Measurements from ENCODE around the gene PLEKHA7.
"Not testable (repeated sequence)": the region's sequence is repeated elsewhere in the genome, so short reads cannot be mapped to it uniquely, and the experiment has no call there.

PLEKHA7 gene

GRCh38 chr11:17012179-17012578, 2.0 kb downstream of the PLEKHA7 start:
- DNase-seq (ENCODE audit: low read depth in 2 of 3, low spot score in 1 of 3) = no peak

DNA sequence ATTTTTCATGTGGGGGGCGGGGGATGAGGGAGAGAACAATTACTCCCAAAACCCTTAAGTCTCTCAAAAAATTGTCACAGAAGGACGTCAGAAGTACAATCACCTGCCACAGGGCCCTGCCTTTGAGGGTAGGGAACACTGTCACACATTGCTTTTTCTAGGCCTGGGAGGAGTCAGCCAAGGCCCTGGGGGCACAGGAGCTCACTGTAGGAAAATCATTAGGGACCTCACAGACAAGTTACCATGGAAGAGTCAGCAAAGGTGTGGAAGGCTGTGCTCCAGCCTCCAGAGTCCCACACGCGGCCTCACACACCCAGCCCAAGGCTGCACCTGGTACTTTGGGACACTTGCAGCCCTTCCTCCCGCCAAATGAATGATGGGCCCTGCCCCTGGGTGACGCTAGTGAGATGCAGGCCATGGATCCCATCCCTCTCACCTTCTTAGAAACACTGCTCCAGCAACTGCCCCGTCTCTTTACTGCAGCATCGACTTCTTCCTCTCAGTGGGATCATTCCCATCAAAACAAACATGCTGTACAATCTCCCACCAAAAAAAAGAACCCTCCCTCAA, 3.3 kb downstream of the PLEKHA7 start:
- DNase-seq (ENCODE audit: low read depth in 2 of 3, low spot score in 1 of 3) = no peak

- no peak for DNase-seq (ENCODE audit: low read depth in 2 of 3, low spot score in 1 of 3)
Observed at GRCh38 chr11:17008099-17008498, 6.1 kb downstream of the PLEKHA7 start.

GRCh38 chr11:17005646-17006045, 8.6 kb downstream of the PLEKHA7 start:
- DNase-seq (ENCODE audit: low read depth in 2 of 3, low spot score in 1 of 3) = no peak

GRCh38 chr11:17004486-17005148, 9.6 kb downstream of the PLEKHA7 start:
- DNase-seq (ENCODE audit: low read depth in 2 of 3, low spot score in 1 of 3) = no peak

- DNase-seq (ENCODE audit: low read depth in 2 of 3, low spot score in 1 of 3) = no peak
Observed at GRCh38 chr11:17003426-17003825, 10.8 kb downstream of the PLEKHA7 start.

DNA sequence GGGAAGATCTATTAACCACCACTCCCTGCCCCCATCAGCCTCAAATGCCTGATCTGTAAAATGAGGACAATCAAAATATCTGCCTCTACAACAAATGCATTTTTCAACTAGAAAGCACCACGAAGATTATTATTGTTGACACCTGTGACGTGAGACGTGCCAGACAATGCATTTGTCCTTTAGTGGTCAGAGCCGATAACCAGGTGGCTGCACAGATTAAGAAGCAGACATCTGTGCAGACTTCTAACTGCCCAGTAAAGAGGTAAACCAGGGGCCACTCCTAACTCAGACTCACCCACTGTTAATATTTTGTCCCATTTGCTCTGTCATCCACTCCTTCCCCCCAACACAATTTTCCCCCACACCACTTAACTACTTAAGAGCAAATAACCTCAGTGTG, 11.7 kb downstream of the PLEKHA7 start:
- DNase-seq (ENCODE audit: low read depth in 2 of 3, low spot score in 1 of 3) = no peak

GRCh38 chr11:17001806-17002205, 12.4 kb downstream of the PLEKHA7 start:
- DNase-seq (ENCODE audit: low read depth in 2 of 3, low spot score in 1 of 3) = no peak

- no peak for DNase-seq (ENCODE audit: low read depth in 2 of 3, low spot score in 1 of 3)
Observed at GRCh38 chr11:17000987-17001386, 13.2 kb downstream of the PLEKHA7 start.

DNA sequence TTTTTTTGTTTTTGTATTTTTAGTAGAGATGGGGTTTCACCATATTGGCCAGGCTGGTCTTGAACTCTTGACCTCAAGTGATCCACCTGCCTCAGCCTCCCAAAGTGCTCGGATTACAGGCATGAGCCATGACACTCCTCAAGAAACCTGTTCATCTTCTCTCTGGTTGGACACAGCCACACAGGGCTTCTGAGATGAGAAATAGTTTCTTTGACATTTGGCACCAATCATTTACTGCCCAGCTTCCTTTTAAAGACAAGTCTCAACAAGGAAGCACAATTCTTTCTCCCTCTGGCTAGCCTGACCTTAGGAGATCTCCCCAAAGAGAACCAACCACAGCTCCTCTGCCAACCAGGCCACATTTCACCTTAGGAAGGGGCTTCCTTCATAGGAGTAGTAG, 14.0 kb downstream of the PLEKHA7 start:
- not testable (repeated sequence) for DNase-seq (ENCODE audit: low read depth in 2 of 3, low spot score in 1 of 3)

DNA sequence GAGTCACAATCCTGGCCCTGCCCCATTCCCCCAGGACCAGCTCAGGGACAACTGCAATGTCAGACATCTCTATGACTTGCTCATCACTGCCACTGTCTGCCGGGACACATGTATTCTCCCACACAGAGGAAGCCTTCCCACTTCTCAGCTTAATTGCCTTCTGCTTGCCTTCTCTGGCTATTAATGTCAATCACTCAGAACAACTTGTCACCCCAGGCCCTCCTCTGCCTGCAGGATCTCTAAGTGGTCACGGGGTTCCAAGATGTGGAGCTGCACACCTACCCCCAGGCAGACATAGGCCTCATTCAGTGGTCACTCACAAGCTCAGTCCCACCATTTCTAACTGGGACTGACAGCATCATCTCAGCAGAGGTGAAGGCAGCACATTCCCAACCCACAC, 15.1 kb downstream of the PLEKHA7 start:
- DNase-seq (ENCODE audit: low read depth in 2 of 3, low spot score in 1 of 3) = no peak

DNA sequence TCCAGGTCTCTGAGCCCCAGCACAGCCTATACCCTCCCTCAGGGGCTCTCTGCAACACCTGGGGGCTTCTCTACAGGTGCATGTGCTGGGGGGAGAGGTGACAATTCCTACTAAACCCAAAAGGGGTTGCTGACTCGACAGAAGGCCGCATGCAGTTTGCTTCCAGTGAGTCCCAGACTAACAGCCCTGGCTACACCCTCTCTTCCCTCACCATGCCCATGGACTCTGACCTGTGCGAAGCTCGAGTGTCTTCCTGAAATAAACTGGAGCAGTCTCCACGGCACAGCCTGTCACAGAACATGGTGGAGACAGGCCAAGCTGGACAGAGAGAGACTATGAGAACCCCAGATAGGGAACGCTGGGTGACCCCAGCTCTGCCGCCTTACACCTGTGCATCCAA, 16.6 kb downstream of the PLEKHA7 start:
- no peak for DNase-seq (ENCODE audit: low read depth in 2 of 3, low spot score in 1 of 3)

DNA sequence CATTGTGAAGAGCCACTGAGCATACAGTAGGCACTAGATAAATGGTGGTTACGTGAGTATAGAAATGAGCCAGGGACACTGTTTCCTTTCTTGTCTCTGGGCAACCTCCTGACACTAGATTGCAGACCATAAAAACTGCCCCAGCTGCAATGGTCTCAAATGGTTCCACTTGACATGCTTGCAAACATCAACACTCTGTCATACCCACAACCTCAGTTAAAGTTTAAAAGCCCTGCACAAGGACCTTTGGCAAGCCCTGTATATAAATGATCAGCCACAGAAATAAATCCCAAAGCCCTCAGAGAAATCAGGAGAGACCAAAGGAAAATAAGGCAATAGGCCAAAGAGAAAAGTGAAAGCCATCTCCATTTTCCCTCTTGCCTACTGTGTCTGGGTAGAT, 20.7 kb downstream of the PLEKHA7 start:
- DNase-seq (ENCODE audit: low read depth in 2 of 3, low spot score in 1 of 3) = no peak

GRCh38 chr11:16992846-16993245, 21.4 kb downstream of the PLEKHA7 start:
- no peak for DNase-seq (ENCODE audit: low read depth in 2 of 3, low spot score in 1 of 3)

- no peak for DNase-seq (ENCODE audit: low read depth in 2 of 3, low spot score in 1 of 3)
Observed at GRCh38 chr11:16989554-16989953, 24.7 kb downstream of the PLEKHA7 start.

DNA sequence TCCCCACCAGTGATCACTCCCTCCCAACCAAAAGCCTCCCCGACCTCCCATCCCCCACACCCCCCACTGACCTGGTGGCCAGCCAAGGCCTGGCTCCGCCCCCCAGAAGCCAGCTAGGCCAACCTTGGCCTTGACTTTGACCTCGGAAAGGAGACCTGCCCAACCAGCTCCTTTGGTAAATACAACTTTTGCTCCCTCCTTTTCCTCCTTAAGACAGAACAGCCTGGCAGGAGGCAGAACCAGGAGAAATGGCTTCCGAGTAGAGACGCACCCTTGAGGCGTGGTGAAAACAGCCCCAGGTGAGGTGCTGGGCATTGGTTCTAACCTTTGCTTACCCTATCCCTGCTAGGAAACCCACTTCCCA, 27.0 kb downstream of the PLEKHA7 start:
- DNase-seq (ENCODE audit: low read depth in 2 of 3, low spot score in 1 of 3) = no peak

GRCh38 chr11:16986434-16987204, 27.6 kb downstream of the PLEKHA7 start:
- peak; percentile 15 to 48 (median 30) for DNase-seq (ENCODE audit: low read depth in 2 of 3, low spot score in 1 of 3)

DNA sequence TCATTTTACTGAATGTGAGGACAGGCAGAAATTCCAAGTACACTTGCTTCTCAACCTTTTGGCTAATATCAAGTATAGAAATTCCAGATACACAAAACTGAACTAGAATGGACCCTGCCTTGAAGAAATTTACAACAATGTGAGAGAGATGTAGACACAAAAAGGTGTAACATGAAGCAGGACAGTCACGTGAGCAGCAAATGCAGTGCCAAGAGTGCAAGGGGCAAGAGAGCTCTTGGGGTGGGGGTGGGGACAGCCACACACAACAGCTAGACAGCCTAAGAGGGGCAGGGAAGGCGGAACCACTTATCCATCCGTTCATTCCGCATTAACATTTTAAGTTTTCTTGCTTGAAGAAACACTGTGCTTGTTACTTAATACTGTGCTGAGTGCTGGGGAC, 28.9 kb downstream of the PLEKHA7 start:
- DNase-seq (ENCODE audit: low read depth in 2 of 3, low spot score in 1 of 3) = no peak

DNA sequence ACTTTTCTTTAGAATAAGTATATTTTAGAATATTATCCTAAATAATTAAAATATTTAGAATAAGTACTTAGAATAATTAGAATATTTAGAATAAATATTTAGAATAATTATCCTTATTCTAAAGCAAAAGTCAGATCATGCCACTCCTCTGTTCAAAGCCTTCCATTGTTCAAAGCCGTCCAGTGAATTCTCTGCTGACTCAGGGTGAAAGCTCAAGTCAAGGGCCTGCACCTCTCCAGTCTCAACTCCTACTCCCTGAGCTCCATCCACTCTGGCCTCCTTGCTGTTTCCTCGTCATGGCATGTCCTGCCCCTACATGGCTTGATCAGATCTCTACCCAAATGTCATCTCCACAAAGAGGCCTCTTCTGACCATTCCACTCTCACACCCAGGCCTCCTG, 30.0 kb downstream of the PLEKHA7 start:
- DNase-seq (ENCODE audit: low read depth in 2 of 3, low spot score in 1 of 3) = no peak

GRCh38 chr11:16982809-16983208, 31.4 kb downstream of the PLEKHA7 start:
- DNase-seq (ENCODE audit: low read depth in 2 of 3, low spot score in 1 of 3) = no peak

GRCh38 chr11:16982256-16982671, 31.9 kb downstream of the PLEKHA7 start:
- DNase-seq (ENCODE audit: low read depth in 2 of 3, low spot score in 1 of 3) = no peak

DNA sequence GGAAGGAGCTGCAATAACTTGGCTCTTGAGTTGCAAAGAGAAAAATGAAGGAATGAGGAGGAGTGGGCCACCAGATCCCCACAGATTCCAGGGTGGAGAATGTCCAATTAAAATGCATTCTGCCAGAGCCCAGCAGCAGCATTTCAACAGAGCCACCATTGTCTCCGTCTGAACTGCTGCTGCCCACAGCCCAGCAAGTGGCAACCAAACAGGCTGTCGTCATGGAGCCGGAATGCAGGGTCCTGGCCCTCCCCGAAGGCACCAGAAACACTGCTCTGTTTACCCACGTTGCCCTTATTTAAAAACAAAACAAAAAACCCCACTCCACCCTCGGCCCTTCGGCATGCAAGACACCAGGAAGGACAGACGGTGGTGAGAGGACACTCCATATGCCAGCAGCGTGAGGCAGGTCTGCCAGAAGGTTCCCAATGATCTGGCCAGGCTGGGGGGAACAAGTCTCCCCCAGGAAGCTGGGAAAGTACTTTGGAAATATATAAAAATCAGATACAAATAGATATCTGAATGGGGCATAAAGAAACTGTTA, 32.5 kb downstream of the PLEKHA7 start:
- DNase-seq (ENCODE audit: low read depth in 2 of 3, low spot score in 1 of 3) = no peak

Measured in stimulated activated CD4-positive, alpha-beta T cell treated with anti-CD3 and anti-CD28 coated beads, Interleukin-12 subunit alpha, Interleukin-12 subunit beta, amount 100 ng/mL, for 48 hours (primary cell).